Frontal cortex (tissue), 4 donors: ENCODE results near the gene EIF4G2. TPM values are rescaled to one million over a fixed set of nuclear protein-coding genes. Genes with fewer than 3 reads are reported as not detected.
"Not testable (repeated sequence)": the region's sequence is repeated elsewhere in the genome, so short reads cannot be mapped to it uniquely, and the experiment has no call there.

Experiments
- DNase-seq, 2 donors: peaks; one replicate each; pipeline ENCODE4 v3.0.0; 2012; ENCODE audit warnings: low spot score in 2 of 2
- FAIRE-seq: peaks from 2 replicates; lab custom pipeline; 2012; peaks lifted over from hg19 to GRCh38; lab: Jason Lieb, UNC
- total RNA-seq: library from RNA; depleted of rRNA; stranded (reverse); fragments of >200 nt; gene quantifications from one replicate; pipeline ENCODE4 v1.2.3, GENCODE V29; 2014
- donor health status: control.
- donor health status: control.
- donor health status: control.

EIF4G2 gene
- total RNA-seq = 941 TPM

DNA sequence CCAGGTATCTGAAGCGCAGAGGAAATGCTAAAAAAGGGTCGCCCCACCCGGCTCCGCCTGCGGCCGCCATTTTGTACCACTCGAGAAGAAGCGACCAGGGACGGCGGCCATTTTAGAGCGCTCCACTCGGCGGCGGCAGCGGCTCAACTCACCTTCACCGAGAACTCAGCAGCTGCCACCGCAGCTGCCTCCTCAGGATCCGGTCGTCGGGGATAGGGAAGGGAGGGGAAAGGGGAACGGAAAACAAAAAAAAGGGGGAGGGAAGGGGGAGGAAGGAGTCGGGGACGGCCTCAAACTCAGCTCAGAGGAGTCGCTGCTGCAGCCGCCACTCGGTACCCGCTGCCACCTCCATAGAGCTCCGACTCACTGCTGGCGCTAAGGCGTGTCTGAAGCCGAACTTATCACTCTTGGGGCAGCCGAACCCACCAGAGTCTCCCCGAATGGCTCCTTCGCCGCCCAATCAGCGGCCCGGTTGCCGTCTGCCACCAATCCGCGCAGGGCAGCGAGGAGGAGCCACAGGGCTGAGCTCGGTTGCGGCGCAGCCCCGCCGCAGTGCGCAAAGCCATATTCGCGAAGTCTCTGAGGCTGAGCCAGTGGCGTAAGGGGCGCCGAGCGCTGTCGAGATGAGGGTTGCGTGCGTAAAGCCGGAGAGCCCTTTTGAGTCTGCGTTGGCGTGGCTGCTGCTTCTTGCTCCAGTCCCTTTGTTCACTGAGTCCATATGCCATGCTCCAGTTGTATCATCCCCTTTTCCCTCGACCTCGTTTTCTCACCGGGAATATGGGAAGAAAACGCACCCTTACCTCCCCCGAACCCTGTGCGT lies at the start of gene EIF4G2:
Gene EIF4G2 (minus strand): TSS at position 374 of the 820 bp plus-strand sequence.
- DNase-seq (peak; percentile 96 to 98), FAIRE-seq (peak; percentile 51)

DNA sequence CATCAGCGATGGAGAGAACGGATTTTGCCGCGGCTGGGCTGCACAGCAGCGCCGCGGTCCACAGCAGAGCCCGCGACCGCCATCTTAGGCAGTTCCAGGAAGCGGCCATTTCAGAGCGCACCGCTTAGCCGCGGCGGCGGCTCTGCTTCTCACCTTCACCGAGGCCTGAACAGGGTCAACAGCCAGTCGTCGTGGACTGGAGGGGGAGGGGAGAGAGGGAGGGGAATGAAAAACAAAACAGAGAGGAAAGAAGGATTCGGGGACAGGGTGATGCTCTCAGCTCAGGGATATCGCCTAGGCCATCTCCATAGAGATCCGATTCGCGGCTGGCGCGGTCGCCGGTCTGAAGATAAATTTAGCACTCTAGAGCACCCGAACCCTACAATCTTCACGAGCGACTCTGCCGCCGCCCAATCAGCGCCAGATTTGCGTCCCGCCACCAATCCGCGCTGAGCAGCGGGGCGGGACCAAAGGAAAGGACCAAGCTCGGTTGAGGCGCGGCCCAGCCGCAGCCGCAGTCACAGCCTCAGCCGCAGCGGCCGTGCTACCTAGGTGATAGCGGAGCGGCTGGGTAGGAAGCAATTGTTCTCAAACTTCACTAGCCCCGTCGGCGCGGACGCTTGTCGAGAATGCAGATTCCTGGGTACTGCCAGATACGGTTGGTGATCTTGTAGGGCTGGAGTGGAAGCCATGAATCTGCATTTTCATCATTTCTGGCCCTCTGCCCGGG lies 49.1 kb upstream of the EIF4G2 start, which contains the start of gene ZBED5:
Gene ZBED5 (minus strand): TSS at position 345 of the 730 bp plus-strand sequence. CDS start 3,108 bp downstream, outside the sequence.
- DNase-seq = peak; percentile 76 to 85
- no peak for FAIRE-seq

DNA sequence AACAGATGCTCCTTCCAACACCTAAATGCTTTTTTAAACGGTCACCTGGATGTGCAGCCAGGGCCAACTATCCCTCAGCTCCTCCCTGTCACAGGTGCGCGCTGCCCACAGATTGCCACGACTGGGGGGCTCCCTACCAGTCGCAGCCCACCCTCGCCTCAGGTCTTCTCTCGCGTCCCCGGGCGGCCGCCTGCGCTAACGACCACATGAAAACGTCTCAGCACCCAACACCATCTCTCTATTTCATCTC lies 48.7 kb upstream of the EIF4G2 start:
- no peak for FAIRE-seq

DNA sequence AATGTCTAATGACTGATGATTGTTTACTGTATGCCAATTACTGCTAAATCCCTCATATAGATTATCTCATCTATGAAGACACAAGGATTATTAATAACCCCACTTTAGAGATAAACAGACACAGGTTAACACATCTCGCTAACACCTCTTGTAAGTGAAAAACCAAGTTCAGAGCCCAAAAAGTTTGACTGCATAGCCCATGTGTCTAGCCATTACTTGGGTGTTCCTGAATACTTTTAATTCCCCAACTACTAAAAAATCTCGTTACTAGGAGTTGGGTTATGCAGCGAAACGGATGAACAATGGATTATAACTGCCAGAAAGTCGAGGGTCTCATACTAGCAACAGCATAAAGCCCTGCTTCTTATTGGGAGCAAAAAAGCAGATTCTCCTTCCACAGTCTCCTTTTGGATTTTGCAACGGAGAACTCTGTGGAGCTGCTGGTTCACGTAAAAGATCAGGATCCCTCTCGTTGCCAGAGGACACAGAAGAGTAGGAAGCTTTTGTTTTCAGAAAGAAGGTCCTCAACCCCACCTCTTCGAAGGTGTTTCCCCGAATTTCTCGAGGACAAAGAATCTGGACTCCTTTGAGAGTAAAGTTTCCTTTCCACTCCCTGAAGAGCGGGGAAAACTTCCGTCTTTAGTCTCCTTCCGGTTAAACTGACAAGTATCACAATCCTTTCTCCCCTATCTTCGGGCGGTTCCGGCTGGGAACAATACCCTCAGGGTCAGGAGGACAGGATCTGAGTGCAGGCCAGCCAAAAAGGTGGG lies 48.1 kb upstream of the EIF4G2 start:
- no peak for FAIRE-seq
- no peak for DNase-seq

More for the DNA sequence above, 48.7 kb upstream of the EIF4G2 start:
- no peak for DNase-seq

DNA sequence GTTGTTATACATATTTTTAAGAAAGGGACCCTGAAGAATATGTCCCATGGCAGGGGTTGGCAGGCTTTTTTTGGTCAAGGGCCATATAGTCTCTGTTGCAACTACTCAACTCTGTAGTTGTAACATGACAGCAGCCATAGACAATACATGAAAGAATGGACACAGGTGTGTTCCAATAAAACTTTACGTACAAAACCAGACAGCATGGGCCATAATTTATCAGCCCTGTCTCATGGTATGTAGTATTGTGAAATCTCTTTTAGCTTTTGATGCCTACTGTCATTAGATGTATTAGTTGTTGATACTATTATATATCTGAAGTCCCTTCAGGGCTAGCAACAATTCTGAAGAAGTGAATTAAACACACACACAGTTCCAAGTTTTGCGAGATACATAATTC lies 46.6 kb upstream of the EIF4G2 start:
- DNase-seq (no peak), FAIRE-seq (no peak)

GRCh38 chr11:10847960-10848860 lies 39.5 kb upstream of the EIF4G2 start:
- FAIRE-seq (no peak), DNase-seq (no peak)

GRCh38 chr11:10846660-10847059 lies 37.9 kb upstream of the EIF4G2 start:
- FAIRE-seq = no peak
- DNase-seq = no peak

DNA sequence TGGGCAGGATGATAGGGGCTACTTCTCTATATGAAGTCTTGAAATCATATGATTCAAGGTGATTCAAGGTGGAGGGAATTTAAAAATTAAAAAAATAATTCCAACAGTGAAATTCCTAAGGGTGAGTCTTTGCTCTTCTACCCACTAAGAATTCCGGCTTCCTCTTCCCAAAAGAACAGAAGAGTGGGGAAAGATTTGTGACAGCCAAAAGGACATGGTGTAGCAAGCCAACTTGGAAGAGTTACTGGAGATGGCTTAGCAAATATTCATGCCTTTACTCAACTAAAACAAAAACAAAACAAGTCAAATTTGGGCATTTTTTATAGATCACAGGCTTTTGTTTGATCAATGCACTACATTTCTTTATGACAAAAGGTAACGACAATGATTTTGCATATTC lies 36.9 kb upstream of the EIF4G2 start:
- DNase-seq (no peak), FAIRE-seq (no peak)

- no peak for DNase-seq
- FAIRE-seq = no peak
These were observed 36.1 kb upstream of the EIF4G2 start for GRCh38 chr11:10844796-10845195.

DNA sequence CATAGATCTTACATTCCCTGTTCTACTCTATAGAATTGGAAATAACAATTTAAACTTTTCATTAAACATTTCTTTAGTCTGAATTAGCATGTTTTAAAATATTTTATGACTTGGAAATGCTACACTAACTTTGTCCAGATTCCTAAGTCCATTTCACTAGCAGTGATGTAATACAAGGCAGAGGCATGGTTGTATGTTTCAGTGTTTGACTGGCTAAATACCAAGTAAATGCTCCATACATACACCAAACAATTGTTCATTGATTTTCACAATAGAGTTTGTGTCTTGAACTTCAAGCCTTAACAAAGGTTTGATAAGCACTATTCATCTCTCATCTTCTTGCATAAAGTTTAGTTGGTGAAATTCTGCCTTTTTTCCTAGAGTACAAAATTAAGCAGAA lies 35.6 kb upstream of the EIF4G2 start:
- no peak for DNase-seq
- no peak for FAIRE-seq

GRCh38 chr11:10838881-10839280 lies 30.2 kb upstream of the EIF4G2 start:
- no peak for FAIRE-seq
- no peak for DNase-seq

- FAIRE-seq (no peak), DNase-seq (no peak)
These were observed 29.4 kb upstream of the EIF4G2 start for GRCh38 chr11:10838083-10838482.

DNA sequence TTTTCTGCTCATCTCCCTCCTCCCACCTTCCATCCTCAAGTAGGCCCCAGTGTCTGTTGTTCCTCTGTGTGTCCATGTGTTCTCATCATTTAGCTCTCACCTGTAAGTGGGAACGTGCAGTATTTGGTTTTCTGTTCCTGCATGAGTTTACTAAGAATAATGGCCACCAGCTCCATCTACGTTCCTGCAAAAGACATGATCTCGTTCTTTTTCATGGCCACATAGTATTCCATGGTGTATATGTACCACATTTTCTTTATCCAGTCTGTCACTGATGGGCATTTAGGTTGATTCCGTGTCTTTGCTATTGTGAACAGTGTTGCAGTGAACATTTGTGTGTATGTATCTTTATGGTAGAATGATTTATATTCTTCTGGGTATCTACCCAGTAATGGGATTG lies 28.2 kb upstream of the EIF4G2 start:
- not testable (repeated sequence) for FAIRE-seq, DNase-seq

GRCh38 chr11:10829139-10829538 lies 20.4 kb upstream of the EIF4G2 start:
- no peak for DNase-seq
- no peak for FAIRE-seq

- FAIRE-seq (no peak), DNase-seq (no peak)
These were observed 19.7 kb upstream of the EIF4G2 start for GRCh38 chr11:10828402-10828801.

GRCh38 chr11:10824888-10825287 lies 16.2 kb upstream of the EIF4G2 start:
- DNase-seq (no peak), FAIRE-seq (no peak)

DNA sequence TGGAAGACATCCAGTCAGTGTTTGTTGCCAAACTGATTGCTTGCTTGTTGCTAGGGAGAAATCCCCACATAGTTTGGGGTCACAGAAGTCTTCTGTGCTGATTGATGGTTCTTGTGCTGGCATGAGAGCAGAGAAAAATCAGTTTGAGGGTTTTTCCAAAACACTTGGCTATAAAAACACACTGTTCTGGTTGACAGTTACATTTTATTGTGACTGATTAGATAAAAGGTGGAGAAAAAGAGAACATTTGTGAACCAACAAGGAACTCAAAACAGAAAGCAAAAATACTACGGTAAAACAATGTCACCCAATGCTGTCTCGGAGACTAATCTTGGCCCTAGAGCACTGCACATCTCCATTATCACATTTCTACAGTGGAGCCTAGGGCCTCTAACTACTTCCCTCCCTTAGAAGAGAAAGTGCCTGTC lies 14.4 kb upstream of the EIF4G2 start:
- DNase-seq = no peak
- no peak for FAIRE-seq

DNA sequence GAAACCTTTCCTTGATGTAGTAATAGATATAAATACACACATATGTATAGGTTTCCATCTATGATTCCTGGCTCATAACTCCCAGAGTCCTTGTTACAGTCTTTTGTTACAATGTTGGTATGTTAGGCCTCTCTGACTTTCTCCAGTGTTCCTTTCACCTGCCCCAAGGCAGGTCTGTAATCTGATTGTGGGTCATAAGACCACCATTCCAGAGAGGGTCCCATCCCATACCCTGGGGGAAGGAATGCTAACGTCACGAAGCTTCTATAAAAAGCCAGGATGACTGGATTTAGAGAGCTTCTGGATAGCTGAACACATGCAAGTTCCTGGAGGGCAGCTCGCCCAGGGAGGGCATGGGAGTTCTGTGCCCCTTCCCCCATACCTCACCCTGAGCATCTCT lies 13.8 kb upstream of the EIF4G2 start:
- FAIRE-seq, DNase-seq: not testable (repeated sequence)

DNA sequence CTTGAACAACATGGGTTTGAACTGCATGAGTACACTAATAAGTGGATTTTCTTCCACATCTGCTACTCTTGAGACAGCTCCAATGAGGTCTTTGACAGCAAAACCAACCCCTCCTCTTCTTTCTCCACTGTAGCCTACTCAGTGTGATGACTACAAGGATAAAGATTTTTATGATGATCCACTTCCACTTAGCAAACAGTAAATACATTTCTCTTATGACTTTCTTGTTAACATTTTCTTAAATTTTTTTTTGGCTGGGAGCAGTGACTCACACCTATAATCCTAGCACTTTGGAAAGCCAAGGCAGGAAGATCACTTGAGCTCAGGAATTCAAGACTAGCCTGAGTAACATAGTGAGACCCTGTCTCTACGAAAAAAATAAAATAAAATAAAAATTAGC lies 9.9 kb upstream of the EIF4G2 start:
- FAIRE-seq (no peak), DNase-seq (no peak)

GRCh38 chr11:10813945-10814344 lies 5.2 kb upstream of the EIF4G2 start:
- DNase-seq = no peak
- FAIRE-seq = no peak
